Hepatocyte (in vitro differentiated cells): ENCODE results near the gene BLVRB.

Experiments used
- EZH2 ChIP-seq: fragments of 200-600 bp; sonication (generic); IDR thresholded peaks from 2 replicates; pipeline ENCODE4 v1.6.1; 2016; ENCODE audit warnings: antibody characterized with exemption, mild to moderate bottlenecking, borderline replicate concordance
- TF ChIP-seq, protein P1 (sequence below): fragments of 200-600 bp; sonication (generic); IDR thresholded peaks from 2 replicates; pipeline ENCODE4 v1.5.1; 2016; ENCODE audit warnings: antibody characterized with exemption, mild to moderate bottlenecking; ENCODE audit not compliant: poor library complexity

- TF ChIP-seq EZH2, result no peak
- TF ChIP-seq, protein P1, sequence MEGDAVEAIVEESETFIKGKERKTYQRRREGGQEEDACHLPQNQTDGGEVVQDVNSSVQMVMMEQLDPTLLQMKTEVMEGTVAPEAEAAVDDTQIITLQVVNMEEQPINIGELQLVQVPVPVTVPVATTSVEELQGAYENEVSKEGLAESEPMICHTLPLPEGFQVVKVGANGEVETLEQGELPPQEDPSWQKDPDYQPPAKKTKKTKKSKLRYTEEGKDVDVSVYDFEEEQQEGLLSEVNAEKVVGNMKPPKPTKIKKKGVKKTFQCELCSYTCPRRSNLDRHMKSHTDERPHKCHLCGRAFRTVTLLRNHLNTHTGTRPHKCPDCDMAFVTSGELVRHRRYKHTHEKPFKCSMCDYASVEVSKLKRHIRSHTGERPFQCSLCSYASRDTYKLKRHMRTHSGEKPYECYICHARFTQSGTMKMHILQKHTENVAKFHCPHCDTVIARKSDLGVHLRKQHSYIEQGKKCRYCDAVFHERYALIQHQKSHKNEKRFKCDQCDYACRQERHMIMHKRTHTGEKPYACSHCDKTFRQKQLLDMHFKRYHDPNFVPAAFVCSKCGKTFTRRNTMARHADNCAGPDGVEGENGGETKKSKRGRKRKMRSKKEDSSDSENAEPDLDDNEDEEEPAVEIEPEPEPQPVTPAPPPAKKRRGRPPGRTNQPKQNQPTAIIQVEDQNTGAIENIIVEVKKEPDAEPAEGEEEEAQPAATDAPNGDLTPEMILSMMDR, result no peak
These were observed at the start of gene BLVRB for GRCh38 chr19:40465557-40466218.
